ENCODE data around the gene MAF.

GRCh38 chr16:79647586-79647985 lies 47.0 kb upstream of the MAF start:
- no peak for TF ChIP-seq CTCF (IDR thresholded peaks at IDR 0.05)
- TF ChIP-seq POLR2A (IDR thresholded peaks at IDR 0.05) = no peak
